Tibial nerve (tissue), 4 donors: ENCODE measurements around the gene SERINC5. TPM values are rescaled to one million over a fixed set of nuclear protein-coding genes. Genes with fewer than 3 reads are reported as not detected.
"Not testable (repeated sequence)": the region's sequence is repeated elsewhere in the genome, so short reads cannot be mapped to it uniquely, and the experiment has no call there.

Experiments used
- DNase-seq, 2 donors: peaks; one replicate each; pipeline ENCODE4 v3.0.0-alpha.2; 2019; ENCODE audit warnings: low spot score in 2 of 2
- H3K27ac ChIP-seq, 4 donors: fragments of 200-600 bp; sonication (generic) in 3 of 4; one replicate each; pipeline ENCODE4 v1.5.1; 2017 to 2019; ENCODE audit warnings: mild to moderate bottlenecking in 1 of 4
- H3K27me3 ChIP-seq, 2 donors: fragments of 200-600 bp; sonication (generic) in 1 of 2; one replicate each; pipeline versions ENCODE4 v1.5.1 to v1.6.0; 2017 to 2019
- H3K36me3 ChIP-seq, 3 donors: fragments of 200-600 bp; sonication (generic); one replicate each; pipeline ENCODE4 v1.5.1; 2018 to 2019
- H3K4me1 ChIP-seq, 4 donors: fragments of 200-600 bp; sonication (generic) in 3 of 4; one replicate each; pipeline ENCODE4 v1.5.1; 2017 to 2019
- H3K4me3 ChIP-seq, 4 donors: fragments of 200-600 bp; sonication (generic) in 3 of 4; one replicate each; pipeline ENCODE4 v1.5.1; 2017 to 2019; ENCODE audit warnings: mild to moderate bottlenecking in 1 of 4, moderate library complexity in 1 of 4
- H3K9me3 ChIP-seq, 4 donors: fragments of 200-600 bp; sonication (generic) in 3 of 4; one replicate each; pipeline ENCODE4 v1.5.1; 2017 to 2019
- CTCF ChIP-seq, 5 experiments: fragments of 200-600 bp in 3 of 5; fragments of 450-650 bp in 2 of 5; sonication (generic) in 3 of 5; IDR thresholded peaks; one replicate each; pipeline ENCODE4 v1.5.1; 2016 to 2019; ENCODE audit warnings: antibody characterized with exemption in 5 of 5, mild to moderate bottlenecking in 3 of 5, moderate library complexity in 2 of 5
- EP300 ChIP-seq, 2 donors: sonication (generic); formaldehyde crosslinking; IDR thresholded peaks; one replicate each; pipeline ENCODE4 v1.6.1; 2017; ENCODE audit warnings: antibody characterized with exemption in 2 of 2, mild to moderate bottlenecking in 1 of 2
- POLR2A ChIP-seq, 2 donors: fragments of 450-650 bp; IDR thresholded peaks; one replicate each; pipeline ENCODE4 v1.6.1; 2017; ENCODE audit warnings: antibody characterized with exemption in 2 of 2, mild to moderate bottlenecking in 2 of 2, moderate library complexity in 2 of 2
- WGBS, 2 donors: methylation state at CpG; one replicate each; pipeline ENCODE4 v1.1.5; 2018; 5-methylcytosine and 5-hydroxymethylcytosine counted together
- total RNA-seq, 4 donors: library from RNA; depleted of rRNA; stranded (reverse); fragments of >200 nt; gene quantifications; one replicate each; pipeline ENCODE4 v1.1.0, GENCODE V29; 2016

The SERINC5 gene
- total RNA-seq, 4 donors from 2014 or later = 29.1 to 35.8 (median 32.3) TPM

GRCh38 chr5:80119372-80119771, 136.5 kb downstream of the SERINC5 start:
- Histone ChIP-seq H3K4me1 (no peaks in the 10 kb centered on the region), H3K4me3 (no peak overlapping the region), H3K27me3 (no peaks in the 10 kb centered on the region), H3K36me3 (no peaks in the 10 kb centered on the region), H3K27ac (no peak overlapping the region), H3K9me3 (no peaks in the 10 kb centered on the region)
- TF ChIP-seq EP300 (IDR thresholded peaks at IDR 0.05) = no peak
- no peak for TF ChIP-seq CTCF (IDR thresholded peaks at IDR 0.05)
- no peak for TF ChIP-seq POLR2A (IDR thresholded peaks at IDR 0.05)
- no peak for DNase-seq
- WGBS, 2 donors = 55 to 59% methylated on average over 2 of the region's 2 CpGs

GRCh38 chr5:80117446-80117845, 138.4 kb downstream of the SERINC5 start:
- Histone ChIP-seq H3K9me3 (no peaks in the 10 kb centered on the region), H3K27me3 (no peaks in the 10 kb centered on the region), H3K27ac (no peak overlapping the region), H3K4me1 (no peaks in the 10 kb centered on the region), H3K36me3 (no peaks in the 10 kb centered on the region), H3K4me3 (no peak overlapping the region)
- no peak for TF ChIP-seq EP300 (IDR thresholded peaks at IDR 0.05)
- TF ChIP-seq CTCF (IDR thresholded peaks at IDR 0.05) = no peak
- no peak for TF ChIP-seq POLR2A (IDR thresholded peaks at IDR 0.05)
- no peak for DNase-seq

GRCh38 chr5:80116465-80116864, 139.4 kb downstream of the SERINC5 start:
- no peak for DNase-seq
- Histone ChIP-seq H3K9me3 (no peaks in the 10 kb centered on the region), H3K4me1 (no peaks in the 10 kb centered on the region), H3K27ac (no peak overlapping the region), H3K27me3 (no peaks in the 10 kb centered on the region), H3K4me3 (no peak overlapping the region), H3K36me3 (no peaks in the 10 kb centered on the region)
- WGBS, 2 donors = 66 to 80% methylated on average over 4 of the region's 4 CpGs
- no peak for TF ChIP-seq EP300 (IDR thresholded peaks at IDR 0.05)
- no peak for TF ChIP-seq POLR2A (IDR thresholded peaks at IDR 0.05)
- no peak for TF ChIP-seq CTCF (IDR thresholded peaks at IDR 0.05)

- Histone ChIP-seq H3K4me1 (no peaks in the 10 kb centered on the region), H3K4me3 (no peak overlapping the region), H3K27me3 (no peaks in the 10 kb centered on the region), H3K9me3 (no peaks in the 10 kb centered on the region), H3K27ac (no peak overlapping the region), H3K36me3 (no peaks in the 10 kb centered on the region)
- no peak for DNase-seq
- TF ChIP-seq CTCF (IDR thresholded peaks at IDR 0.05) (no peak), POLR2A (IDR thresholded peaks at IDR 0.05) (no peak), EP300 (IDR thresholded peaks at IDR 0.05) (no peak)
- WGBS, 2 donors = 59 to 63% methylated on average over 4 of the region's 4 CpGs
These were observed 139.8 kb downstream of the SERINC5 start for GRCh38 chr5:80116000-80116399.

GRCh38 chr5:80114860-80115259, 141.0 kb downstream of the SERINC5 start:
- no peaks in the 10 kb centered on the region for H3K36me3 ChIP-seq
- no peaks in the 10 kb centered on the region for H3K9me3 ChIP-seq
- no peak overlapping the region for H3K27ac ChIP-seq
- no peaks in the 10 kb centered on the region for H3K4me1 ChIP-seq
- no peak overlapping the region for H3K4me3 ChIP-seq
- WGBS, 2 donors = 38 to 62% methylated on average over 3 of the region's 3 CpGs
- no peak for DNase-seq
- H3K27me3 ChIP-seq = no peaks in the 10 kb centered on the region
- TF ChIP-seq CTCF (IDR thresholded peaks at IDR 0.05) (no peak), EP300 (IDR thresholded peaks at IDR 0.05) (no peak), POLR2A (IDR thresholded peaks at IDR 0.05) (no peak)

GRCh38 chr5:80111376-80111990, 144.4 kb downstream of the SERINC5 start:
- H3K4me3 ChIP-seq, H3K36me3 ChIP-seq, DNase-seq, H3K27ac ChIP-seq, H3K27me3 ChIP-seq, H3K9me3 ChIP-seq, H3K4me1 ChIP-seq: not testable (repeated sequence)
- WGBS, 2 donors = 53 to 67% methylated on average over 5 of the region's 5 CpGs
